Lower lobe of right lung (tissue), 2 donors: Measurements from ENCODE around the gene ISG20. TPM values are rescaled to one million over a fixed set of nuclear protein-coding genes. Genes with fewer than 3 reads are reported as not detected.

ENCODE experiments used
- ATAC-seq, 2 donors: fragments of 200-7000 bp; cut with Tn5 transposase; one replicate each; pipeline ENCODE4 v1.9.1; 2020 to 2022; ENCODE audit warnings: mild to moderate bottlenecking in 2 of 2, moderate library complexity in 2 of 2
- DNase-seq: peaks from one replicate; pipeline ENCODE4 v3.0.0-alpha.2; 2020
- H3K27ac ChIP-seq: fragments of 200-600 bp; one replicate; pipeline ENCODE4 v1.8.0; 2022
- H3K27me3 ChIP-seq: fragments of 200-600 bp; one replicate; pipeline ENCODE4 v1.8.0; 2022; ENCODE audit warnings: low read depth
- H3K36me3 ChIP-seq: fragments of 200-600 bp; one replicate; pipeline ENCODE4 v1.8.0; 2022; ENCODE audit warnings: mild to moderate bottlenecking
- H3K4me1 ChIP-seq: fragments of 200-600 bp; one replicate; pipeline ENCODE4 v1.8.0; 2022
- H3K4me3 ChIP-seq: fragments of 200-600 bp; one replicate; pipeline ENCODE4 v1.8.0; 2022; ENCODE audit warnings: mild to moderate bottlenecking
- H3K9me3 ChIP-seq: fragments of 200-600 bp; one replicate; pipeline ENCODE4 v1.8.0; 2022
- CTCF ChIP-seq: fragments of 200-600 bp; IDR thresholded peaks from one replicate; pipeline ENCODE4 v1.8.0; 2022; ENCODE audit warnings: antibody characterized with exemption, mild to moderate bottlenecking
- intact Hi-C: fragments of 100-400 bp; cut with DNase I; formaldehyde crosslinking; loops from one replicate; pipeline ENCODE4 v1.11.0; 2022
- total RNA-seq: library from RNA; stranded (reverse); fragmentation: NEBNext Ultra II Directional; extraction: Animal tissue kit (Norgen Biotek cat#: 25700); gene quantifications from one replicate; pipeline ENCODE4 v1.2.1, GENCODE V29; 2021
- donor health status: DM: no; HTN: yes; CAD: no; lungs with severe emphysema.

The ISG20 gene
- total RNA-seq, 1 donor from 2014 or later, result 32.0 TPM

GRCh38 chr15:88686166-88686565 is 47.4 kb downstream of the ISG20 start:
- Histone ChIP-seq H3K27ac (no peak overlapping the region), H3K4me3 (no peak overlapping the region), H3K4me1 (no peaks in the 10 kb centered on the region), H3K36me3 (no peaks in the 10 kb centered on the region), H3K27me3 (peaks cover 3% of the 10 kb centered on the region), H3K9me3 (no peaks in the 10 kb centered on the region)
- ATAC-seq (no peak), DNase-seq (no peak)
- TF ChIP-seq CTCF, result no peak
- intact Hi-C loops, result no loop called here

DNA sequence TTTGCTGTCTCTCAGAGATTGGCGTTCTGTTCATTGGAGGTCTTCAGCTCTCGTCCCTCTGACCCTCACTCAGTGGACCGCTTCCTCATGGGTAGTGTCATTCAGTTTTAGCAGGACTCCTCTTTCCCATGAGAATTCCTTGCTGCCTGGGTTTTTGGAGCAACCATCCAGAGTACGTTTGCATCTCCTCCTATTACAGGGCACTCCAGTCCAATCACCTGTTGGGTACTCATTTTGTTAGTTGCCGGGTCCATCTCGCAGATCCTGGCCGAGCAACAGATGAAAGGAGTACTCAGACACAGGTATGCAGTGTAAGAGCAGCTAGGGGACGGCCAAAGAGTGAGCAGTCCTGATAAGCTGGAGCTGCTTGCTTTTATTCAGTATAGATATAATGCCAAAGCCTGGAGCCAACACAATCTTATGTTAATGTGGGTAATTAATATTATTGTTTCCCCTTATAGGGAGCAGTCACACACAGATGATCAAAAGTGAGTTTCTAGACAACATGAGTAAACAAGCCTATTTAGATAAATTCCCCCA is 49.6 kb downstream of the ISG20 start:
- Histone ChIP-seq H3K4me1 (no peaks in the 10 kb centered on the region), H3K9me3 (no peaks in the 10 kb centered on the region), H3K27me3 (peaks cover 9% of the 10 kb centered on the region), H3K4me3 (no peak overlapping the region), H3K36me3 (no peaks in the 10 kb centered on the region), H3K27ac (no peak overlapping the region)
- intact Hi-C loops, result no loop called here
- no peak for ATAC-seq
- no peak for TF ChIP-seq CTCF
- no peak for DNase-seq

DNA sequence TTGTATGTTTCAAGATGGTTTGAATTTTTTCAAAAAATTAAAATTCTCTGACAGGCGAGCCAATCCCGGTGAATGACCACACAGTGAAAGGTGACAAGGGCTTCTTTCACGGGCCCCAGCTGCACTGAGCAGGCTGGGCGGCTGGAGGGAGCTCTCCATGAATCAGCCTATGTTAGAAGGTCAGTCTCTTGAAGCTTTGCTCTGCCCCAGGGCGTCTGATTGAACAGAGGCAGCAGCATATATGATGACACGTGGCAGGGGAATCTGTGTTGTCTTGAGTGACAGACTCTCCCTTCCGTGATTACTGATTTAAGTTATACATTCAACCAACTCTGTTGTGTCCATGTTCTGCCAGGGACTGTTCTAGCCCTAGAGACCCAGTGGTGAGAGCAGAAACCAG is 51.5 kb downstream of the ISG20 start:
- no peaks in the 10 kb centered on the region for H3K36me3 ChIP-seq
- TF ChIP-seq CTCF, result no peak
- DNase-seq, result no peak
- peaks cover 10% of the 10 kb centered on the region for H3K27me3 ChIP-seq
- intact Hi-C loops, result no loop called here
- no peaks in the 10 kb centered on the region for H3K9me3 ChIP-seq
- no peak overlapping the region for H3K4me3 ChIP-seq
- H3K4me1 ChIP-seq, result no peaks in the 10 kb centered on the region
- no peak for ATAC-seq
- no peak overlapping the region for H3K27ac ChIP-seq

- no peak for DNase-seq
- no peak for ATAC-seq
- intact Hi-C loops, result no loop called here
- no peak for TF ChIP-seq CTCF
- Histone ChIP-seq H3K9me3 (no peaks in the 10 kb centered on the region), H3K27me3 (peaks cover 10% of the 10 kb centered on the region), H3K36me3 (no peaks in the 10 kb centered on the region), H3K4me1 (no peaks in the 10 kb centered on the region), H3K4me3 (no peak overlapping the region), H3K27ac (no peak overlapping the region)
Measured at GRCh38 chr15:88693191-88693590, 54.4 kb downstream of the ISG20 start.

DNA sequence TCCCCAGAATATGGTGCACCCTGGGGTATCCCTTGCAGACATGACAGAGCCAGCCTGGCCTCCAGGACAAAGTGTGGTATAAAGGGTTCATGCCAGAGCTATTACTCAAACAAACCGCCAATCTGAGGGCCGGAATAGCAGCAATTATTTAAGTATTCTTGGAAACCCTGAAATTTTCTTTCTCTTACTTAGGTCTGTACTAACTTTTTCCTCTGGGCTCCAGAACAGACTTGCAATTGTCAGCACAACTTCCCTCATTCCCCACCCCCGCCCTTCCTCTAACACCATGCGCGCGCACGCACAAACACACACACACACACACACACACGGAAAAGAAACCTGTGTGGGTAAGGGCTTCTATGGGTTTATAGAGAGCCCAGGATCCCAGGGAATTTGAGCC is 56.3 kb downstream of the ISG20 start:
- H3K4me3 ChIP-seq, result no peak overlapping the region
- H3K36me3 ChIP-seq, result no peaks in the 10 kb centered on the region
- TF ChIP-seq CTCF, result no peak
- no peaks in the 10 kb centered on the region for H3K4me1 ChIP-seq
- ATAC-seq, result no peak
- intact Hi-C loops, result no loop called here
- no peaks in the 10 kb centered on the region for H3K9me3 ChIP-seq
- peaks cover 7% of the 10 kb centered on the region for H3K27me3 ChIP-seq
- no peak overlapping the region for H3K27ac ChIP-seq
- DNase-seq, result no peak
